Effector memory CD4-positive, alpha-beta T cell (primary cell): ENCODE results near the gene LAMA4.
"Not testable (repeated sequence)": the region's sequence is repeated elsewhere in the genome, so short reads cannot be mapped to it uniquely, and the experiment has no call there.

ENCODE experiments used
- DNase-seq, 3 donors: peaks; one replicate each; pipeline ENCODE4 v3.0.0-alpha.2; 2020
- H3K27ac ChIP-seq: 2 replicates; pipeline ENCODE4 v1.7.0; 2013; ENCODE audit warnings: mild to moderate bottlenecking, low read length, moderate library complexity; ENCODE audit not compliant: insufficient read depth, poor library complexity, severe bottlenecking
- H3K27me3 ChIP-seq: replicated peaks from 2 replicates; pipeline ENCODE4 v1.7.0; 2013; ENCODE audit warnings: mild to moderate bottlenecking, low read length; ENCODE audit not compliant: insufficient read depth, control insufficient read depth, poor library complexity, severe bottlenecking
- H3K36me3 ChIP-seq: 2 replicates; pipeline ENCODE4 v1.7.0; 2013; ENCODE audit warnings: mild to moderate bottlenecking, low read length, moderate library complexity; ENCODE audit not compliant: control insufficient read depth, insufficient read depth
- H3K4me1 ChIP-seq: 2 replicates; pipeline ENCODE4 v1.7.0; 2013; ENCODE audit warnings: low read length, mild to moderate bottlenecking; ENCODE audit not compliant: control insufficient read depth, insufficient read depth, poor library complexity, severe bottlenecking
- H3K4me3 ChIP-seq: 2 replicates; pipeline ENCODE4 v1.7.0; 2013; ENCODE audit warnings: low read length, low read depth, mild to moderate bottlenecking; ENCODE audit not compliant: insufficient read depth, poor library complexity, severe bottlenecking
- H3K9me3 ChIP-seq: 2 replicates; pipeline ENCODE4 v1.7.0; 2013; ENCODE audit warnings: mild to moderate bottlenecking, low read length, moderate library complexity; ENCODE audit not compliant: control insufficient read depth

The LAMA4 gene

DNA sequence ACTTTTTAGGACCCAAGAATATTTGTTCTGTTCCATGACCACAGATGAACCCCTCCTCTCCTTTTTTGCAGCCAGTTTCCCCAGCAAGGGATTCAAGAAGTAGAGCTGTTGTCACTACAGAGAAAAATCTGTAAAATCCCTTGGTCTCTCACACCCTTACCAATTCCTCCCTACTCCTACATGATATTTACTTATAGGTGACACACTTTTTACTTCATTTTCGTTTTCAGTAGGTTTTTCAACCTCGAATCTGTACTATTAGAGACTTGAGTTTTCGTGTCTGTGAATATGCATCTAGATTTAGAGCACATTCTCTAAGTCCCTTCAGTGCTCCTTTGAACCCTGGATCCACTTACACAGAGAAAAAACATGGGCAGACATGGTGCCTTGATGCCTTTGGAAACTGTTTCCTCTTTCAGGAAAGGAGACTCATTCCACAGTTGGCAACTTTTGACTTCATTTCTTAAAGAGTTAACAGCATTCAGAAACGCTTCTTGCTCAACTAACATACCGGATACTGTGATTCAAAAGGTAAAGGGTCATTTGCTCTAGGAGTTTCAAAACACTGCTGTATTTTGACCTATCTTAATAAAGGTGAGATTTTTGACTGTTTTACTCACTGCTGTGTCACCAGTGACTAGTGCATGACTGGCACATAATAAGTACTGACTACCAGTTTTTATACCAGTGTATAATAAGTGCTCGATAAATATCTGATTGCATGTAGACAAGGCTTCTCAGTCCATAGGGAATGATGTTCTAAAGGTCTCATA lies 50.6 kb downstream of the LAMA4 start:
- H3K4me3 ChIP-seq = no peak overlapping the region
- H3K27me3 ChIP-seq = no peaks in the 10 kb centered on the region
- no peaks in the 10 kb centered on the region for H3K36me3 ChIP-seq
- H3K27ac ChIP-seq = no peak overlapping the region
- no peaks in the 10 kb centered on the region for H3K9me3 ChIP-seq
- H3K4me1 ChIP-seq = no peaks in the 10 kb centered on the region
- DNase-seq = no peak

DNA sequence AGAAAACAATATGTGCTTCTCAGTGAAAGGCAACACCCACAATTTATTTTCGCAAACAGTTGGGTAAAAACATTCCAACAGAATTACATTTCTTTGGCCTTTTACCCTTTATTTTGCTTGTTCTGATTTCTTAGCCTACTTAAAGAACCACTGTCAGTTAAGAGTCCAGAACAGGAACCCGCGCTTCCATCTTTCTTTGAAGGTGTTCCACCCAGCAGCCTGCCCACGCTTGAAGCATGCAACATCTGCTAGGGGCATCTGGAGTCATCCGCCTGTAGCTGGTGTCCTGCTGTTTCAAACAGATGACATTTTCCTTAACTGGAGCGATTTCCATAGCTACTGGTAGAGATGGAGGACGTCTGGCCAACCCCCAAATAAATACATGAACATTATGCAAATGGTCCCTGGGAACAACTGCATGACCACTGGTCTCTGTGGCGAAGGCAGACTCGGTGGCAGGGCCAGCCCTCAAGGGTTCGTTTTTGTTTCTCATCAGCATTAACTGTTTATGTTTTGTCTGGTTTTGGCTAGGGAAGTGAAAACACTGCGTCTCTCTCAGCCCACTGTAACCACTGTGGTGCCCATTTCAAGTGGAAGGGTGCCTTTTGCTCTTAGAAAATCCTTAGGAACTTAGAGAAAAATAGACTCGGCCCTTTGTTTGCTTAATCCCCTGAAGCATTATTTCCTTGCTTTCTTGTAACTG lies 51.6 kb downstream of the LAMA4 start:
- no peak overlapping the region for H3K4me3 ChIP-seq
- DNase-seq = no peak
- no peaks in the 10 kb centered on the region for H3K9me3 ChIP-seq
- H3K27ac ChIP-seq = no peak overlapping the region
- H3K27me3 ChIP-seq = no peaks in the 10 kb centered on the region
- no peaks in the 10 kb centered on the region for H3K4me1 ChIP-seq
- no peaks in the 10 kb centered on the region for H3K36me3 ChIP-seq

DNA sequence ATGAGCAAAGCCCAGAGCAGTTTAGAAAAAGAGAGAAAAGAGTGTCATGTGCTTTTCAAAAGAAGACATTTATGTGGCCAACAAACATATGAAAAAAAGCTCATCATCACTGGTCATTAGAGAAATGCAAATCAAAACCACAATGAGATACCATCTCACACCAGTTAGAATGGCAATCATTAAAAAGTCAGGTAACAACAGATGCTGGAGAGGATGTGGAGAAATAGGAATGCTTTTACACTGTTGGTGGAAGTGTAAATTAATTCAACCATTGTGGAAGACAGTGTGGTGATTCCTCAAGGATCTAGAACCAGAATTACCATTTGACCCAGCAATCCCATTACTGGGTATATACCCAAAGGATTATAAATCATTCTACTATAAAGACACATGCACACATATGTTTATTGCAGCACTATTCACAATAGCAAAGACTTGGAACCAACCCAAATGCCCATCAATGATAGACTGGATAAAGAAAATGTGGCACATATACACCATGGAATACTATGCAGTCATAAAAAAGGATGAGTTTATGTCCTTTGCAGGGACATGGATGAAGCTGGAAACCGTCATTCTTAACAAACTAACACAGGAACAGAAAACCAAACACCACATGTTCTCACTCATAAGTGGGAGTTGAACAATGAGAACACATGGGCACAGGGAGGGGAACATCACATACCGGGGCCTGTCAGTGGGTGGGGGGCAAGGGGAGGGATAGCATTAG lies 54.0 kb downstream of the LAMA4 start:
- DNase-seq, H3K4me3 ChIP-seq, H3K27me3 ChIP-seq, H3K4me1 ChIP-seq, H3K9me3 ChIP-seq, H3K27ac ChIP-seq, H3K36me3 ChIP-seq: not testable (repeated sequence)

- H3K9me3 ChIP-seq = no peaks in the 10 kb centered on the region
- no peak overlapping the region for H3K4me3 ChIP-seq
- H3K27ac ChIP-seq = no peak overlapping the region
- no peaks in the 10 kb centered on the region for H3K36me3 ChIP-seq
- H3K4me1 ChIP-seq = no peaks in the 10 kb centered on the region
- no peak for DNase-seq
- peaks cover 3% of the 10 kb centered on the region for H3K27me3 ChIP-seq
These were observed 55.4 kb downstream of the LAMA4 start for GRCh38 chr6:112199001-112199403.

DNA sequence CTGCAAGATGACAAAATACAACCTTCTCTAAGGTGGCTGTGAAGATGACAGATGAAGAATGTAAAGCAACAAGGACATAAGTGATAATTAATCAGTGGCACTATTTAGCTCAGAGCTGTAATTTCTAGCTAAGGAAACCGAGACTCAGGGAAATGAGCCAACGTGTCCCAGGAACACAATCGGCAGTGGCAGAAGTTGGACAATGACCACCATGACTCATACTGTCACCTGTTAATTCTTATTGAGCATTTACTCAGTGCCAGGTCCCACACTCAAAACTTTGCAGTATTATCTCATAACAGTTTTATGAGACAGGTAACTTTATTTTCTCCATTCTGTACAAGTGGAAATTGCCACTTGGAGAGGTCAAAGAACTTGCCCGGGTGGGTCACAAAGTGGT lies 55.8 kb downstream of the LAMA4 start:
- Histone ChIP-seq H3K4me3 (no peak overlapping the region), H3K27ac (no peak overlapping the region), H3K4me1 (no peaks in the 10 kb centered on the region), H3K36me3 (no peaks in the 10 kb centered on the region), H3K27me3 (peaks cover 3% of the 10 kb centered on the region), H3K9me3 (no peaks in the 10 kb centered on the region)
- DNase-seq = no peak

- Histone ChIP-seq H3K27me3 (peaks cover 3% of the 10 kb centered on the region), H3K4me1 (no peaks in the 10 kb centered on the region), H3K36me3 (no peaks in the 10 kb centered on the region), H3K27ac (no peak overlapping the region), H3K9me3 (no peaks in the 10 kb centered on the region), H3K4me3 (no peak overlapping the region)
- DNase-seq = no peak
These were observed 56.7 kb downstream of the LAMA4 start for GRCh38 chr6:112197636-112198035.

- DNase-seq = no peak
- peaks cover 3% of the 10 kb centered on the region for H3K27me3 ChIP-seq
- H3K36me3 ChIP-seq = no peaks in the 10 kb centered on the region
- H3K4me1 ChIP-seq = no peaks in the 10 kb centered on the region
- no peak overlapping the region for H3K4me3 ChIP-seq
- no peak overlapping the region for H3K27ac ChIP-seq
- H3K9me3 ChIP-seq = no peaks in the 10 kb centered on the region
These were observed 58.1 kb downstream of the LAMA4 start for GRCh38 chr6:112196306-112196705.

DNA sequence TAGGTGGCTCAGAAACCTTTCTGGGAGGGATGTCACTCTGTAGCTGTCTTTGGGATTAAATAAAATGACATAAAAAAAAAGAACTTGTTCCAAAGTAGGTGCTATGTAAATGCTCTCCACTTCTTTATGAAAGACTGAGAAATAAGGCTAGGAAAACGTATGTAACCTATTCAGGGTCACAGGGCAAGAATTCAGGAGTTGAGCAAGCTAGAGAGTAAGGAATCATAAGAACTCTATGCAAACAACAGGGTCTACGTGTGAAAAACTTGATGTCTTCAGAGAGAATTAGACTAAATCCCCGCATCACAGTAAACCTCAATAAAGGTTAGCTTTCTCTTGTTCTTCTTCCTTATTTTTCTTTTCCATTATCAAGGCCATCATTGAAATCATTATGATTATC lies 59.2 kb downstream of the LAMA4 start:
- H3K9me3 ChIP-seq = no peaks in the 10 kb centered on the region
- H3K27ac ChIP-seq = no peak overlapping the region
- no peak for DNase-seq
- no peaks in the 10 kb centered on the region for H3K4me1 ChIP-seq
- H3K36me3 ChIP-seq = no peaks in the 10 kb centered on the region
- peaks cover 3% of the 10 kb centered on the region for H3K27me3 ChIP-seq
- no peak overlapping the region for H3K4me3 ChIP-seq

GRCh38 chr6:112194511-112194910 lies 59.9 kb downstream of the LAMA4 start:
- peaks cover 3% of the 10 kb centered on the region for H3K27me3 ChIP-seq
- H3K4me3 ChIP-seq = no peak overlapping the region
- H3K27ac ChIP-seq = no peak overlapping the region
- H3K36me3 ChIP-seq = no peaks in the 10 kb centered on the region
- H3K9me3 ChIP-seq = no peaks in the 10 kb centered on the region
- H3K4me1 ChIP-seq = no peaks in the 10 kb centered on the region
- no peak for DNase-seq

GRCh38 chr6:112193535-112194051 lies 60.8 kb downstream of the LAMA4 start:
- Histone ChIP-seq H3K27ac (no peak overlapping the region), H3K27me3 (peaks cover 3% of the 10 kb centered on the region), H3K4me3 (no peak overlapping the region), H3K36me3 (no peaks in the 10 kb centered on the region), H3K9me3 (no peaks in the 10 kb centered on the region), H3K4me1 (no peaks in the 10 kb centered on the region)
- no peak for DNase-seq
